Nephron progenitor cell (in vitro differentiated cells): ENCODE results near the gene LHX2.

Source experiments
- DNase-seq: peaks from one replicate; pipeline ENCODE4 v3.0.0; 2021
- H3K27ac Mint-ChIP-seq: 2 replicates; pipeline ENCODE4 v1.8.0; 2021; ENCODE audit warnings: mild to moderate bottlenecking, moderate library complexity, mixed read lengths
- H3K27me3 Mint-ChIP-seq: 2 replicates; pipeline ENCODE4 v1.8.0; 2021; ENCODE audit warnings: mild to moderate bottlenecking, low read depth, mixed read lengths; ENCODE audit not compliant: poor library complexity
- H3K36me3 Mint-ChIP-seq: 2 replicates; pipeline ENCODE4 v1.8.0; 2021; ENCODE audit warnings: low read depth, mixed read lengths
- H3K4me1 Mint-ChIP-seq: 2 replicates; pipeline ENCODE4 v1.8.0; 2021; ENCODE audit warnings: mixed read lengths
- H3K4me3 Mint-ChIP-seq: 2 replicates; pipeline ENCODE4 v1.8.0; 2021; ENCODE audit warnings: mild to moderate bottlenecking, moderate library complexity, mixed read lengths
- H3K9me3 Mint-ChIP-seq: 2 replicates; pipeline ENCODE4 v1.8.0; 2021; ENCODE audit warnings: mild to moderate bottlenecking, moderate library complexity, mixed read lengths
- TF ChIP-seq, protein P1 (sequence below): fragments of 200-600 bp; sonication (generic); IDR thresholded peaks from 2 replicates; pipeline ENCODE4 v1.5.0; 2021; ENCODE audit warnings: antibody characterized with exemption

The LHX2 gene

DNA sequence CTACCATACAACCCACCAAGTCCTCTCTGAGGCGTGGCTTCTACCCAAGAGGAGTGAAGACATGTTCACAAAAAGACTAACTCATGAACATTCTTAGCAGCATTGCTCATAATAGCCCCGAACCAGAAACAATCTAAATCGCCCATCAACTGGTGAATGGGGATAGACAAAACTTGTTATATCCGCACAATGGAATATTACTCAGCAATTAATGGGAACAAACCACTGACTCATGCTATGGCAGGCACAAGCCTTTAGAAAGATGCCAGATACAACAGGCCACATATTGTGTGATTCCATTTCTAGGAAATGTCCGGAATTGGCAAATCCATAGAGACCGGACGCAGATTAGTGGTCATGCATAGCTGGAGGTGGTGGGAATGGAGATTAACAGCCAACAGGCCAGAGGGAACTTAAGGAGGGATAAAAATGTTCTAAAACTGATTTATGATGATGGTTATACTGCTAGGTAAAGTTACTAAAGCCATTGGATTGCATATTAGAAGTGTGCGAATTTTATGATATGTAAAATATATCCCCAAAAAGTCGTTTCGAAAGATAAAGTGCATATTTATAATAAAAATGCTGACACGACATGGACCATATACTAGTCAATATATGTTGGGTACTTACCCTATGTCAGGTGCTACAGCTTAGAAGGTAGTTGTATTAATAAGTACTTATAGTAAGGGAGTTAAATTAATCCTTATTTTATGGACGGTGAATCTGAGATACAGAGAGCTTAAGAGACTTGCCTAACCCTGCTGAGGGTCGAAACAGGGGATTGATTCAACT lies 55.4 kb downstream of the LHX2 start:
- Mint-ChIP-seq H3K27me3 (peaks cover 19% of the 10 kb centered on the region), H3K27ac (no peak overlapping the region), H3K4me3 (no peak overlapping the region), H3K36me3 (no peaks in the 10 kb centered on the region), H3K9me3 (no peaks in the 10 kb centered on the region), H3K4me1 (no peaks in the 10 kb centered on the region)
- no peak for DNase-seq
- TF ChIP-seq, protein P1, sequence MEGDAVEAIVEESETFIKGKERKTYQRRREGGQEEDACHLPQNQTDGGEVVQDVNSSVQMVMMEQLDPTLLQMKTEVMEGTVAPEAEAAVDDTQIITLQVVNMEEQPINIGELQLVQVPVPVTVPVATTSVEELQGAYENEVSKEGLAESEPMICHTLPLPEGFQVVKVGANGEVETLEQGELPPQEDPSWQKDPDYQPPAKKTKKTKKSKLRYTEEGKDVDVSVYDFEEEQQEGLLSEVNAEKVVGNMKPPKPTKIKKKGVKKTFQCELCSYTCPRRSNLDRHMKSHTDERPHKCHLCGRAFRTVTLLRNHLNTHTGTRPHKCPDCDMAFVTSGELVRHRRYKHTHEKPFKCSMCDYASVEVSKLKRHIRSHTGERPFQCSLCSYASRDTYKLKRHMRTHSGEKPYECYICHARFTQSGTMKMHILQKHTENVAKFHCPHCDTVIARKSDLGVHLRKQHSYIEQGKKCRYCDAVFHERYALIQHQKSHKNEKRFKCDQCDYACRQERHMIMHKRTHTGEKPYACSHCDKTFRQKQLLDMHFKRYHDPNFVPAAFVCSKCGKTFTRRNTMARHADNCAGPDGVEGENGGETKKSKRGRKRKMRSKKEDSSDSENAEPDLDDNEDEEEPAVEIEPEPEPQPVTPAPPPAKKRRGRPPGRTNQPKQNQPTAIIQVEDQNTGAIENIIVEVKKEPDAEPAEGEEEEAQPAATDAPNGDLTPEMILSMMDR, result no peak

DNA sequence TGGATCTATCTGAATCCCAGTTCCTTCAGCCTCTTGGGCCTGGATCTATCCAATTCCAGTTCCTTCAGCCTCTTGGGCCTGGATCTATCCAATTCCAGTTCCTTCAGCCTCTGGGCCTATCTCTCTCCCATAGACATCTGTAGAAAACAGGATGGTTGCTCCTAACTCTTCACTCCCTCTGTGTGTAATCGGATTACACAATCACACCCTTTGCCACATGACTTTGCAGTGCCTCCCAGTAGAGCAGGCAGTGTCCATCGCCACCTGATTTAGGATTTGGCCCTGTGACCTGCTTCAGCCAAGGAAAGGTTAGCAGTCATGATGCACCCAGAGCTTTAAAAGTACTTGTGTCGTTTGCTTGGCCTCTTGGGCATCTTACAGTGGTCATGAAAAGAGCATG lies 56.7 kb downstream of the LHX2 start:
- H3K27me3 Mint-ChIP-seq, result peaks cover 29% of the 10 kb centered on the region
- no peaks in the 10 kb centered on the region for H3K4me1 Mint-ChIP-seq
- TF ChIP-seq, protein P1, result no peak
- H3K27ac Mint-ChIP-seq, result peak overlapping the region; percentile 68
- no peaks in the 10 kb centered on the region for H3K9me3 Mint-ChIP-seq
- no peak for DNase-seq
- H3K4me3 Mint-ChIP-seq, result no peak overlapping the region
- no peaks in the 10 kb centered on the region for H3K36me3 Mint-ChIP-seq

GRCh38 chr9:124074746-124075145 lies 63.2 kb downstream of the LHX2 start:
- TF ChIP-seq, protein P1, result no peak
- H3K9me3 Mint-ChIP-seq, result peaks cover 12% of the 10 kb centered on the region
- no peaks in the 10 kb centered on the region for H3K36me3 Mint-ChIP-seq
- H3K27ac Mint-ChIP-seq, result no peak overlapping the region
- no peak overlapping the region for H3K4me3 Mint-ChIP-seq
- no peaks in the 10 kb centered on the region for H3K4me1 Mint-ChIP-seq
- H3K27me3 Mint-ChIP-seq, result peaks cover 31% of the 10 kb centered on the region
- no peak for DNase-seq

GRCh38 chr9:124075761-124076160 lies 64.2 kb downstream of the LHX2 start:
- H3K9me3 Mint-ChIP-seq, result peaks cover 12% of the 10 kb centered on the region
- H3K27me3 Mint-ChIP-seq, result peaks cover 31% of the 10 kb centered on the region
- H3K4me3 Mint-ChIP-seq, result no peak overlapping the region
- H3K4me1 Mint-ChIP-seq, result no peaks in the 10 kb centered on the region
- no peaks in the 10 kb centered on the region for H3K36me3 Mint-ChIP-seq
- H3K27ac Mint-ChIP-seq, result no peak overlapping the region
- TF ChIP-seq, protein P1, result no peak
- DNase-seq, result no peak

- Mint-ChIP-seq H3K9me3 (peaks cover 12% of the 10 kb centered on the region), H3K4me1 (no peaks in the 10 kb centered on the region), H3K36me3 (no peaks in the 10 kb centered on the region), H3K27me3 (peaks cover 14% of the 10 kb centered on the region), H3K4me3 (no peak overlapping the region), H3K27ac (peak overlapping the region; percentile 28)
- DNase-seq, result no peak
- TF ChIP-seq, protein P1, result no peak
Measured at GRCh38 chr9:124077915-124078572, 66.5 kb downstream of the LHX2 start.
